Choroid plexus epithelial cell (primary cell): ENCODE results near the gene KHDC1L.

Source experiments
- DNase-seq: peaks from one replicate; pipeline ENCODE4 v3.0.0-alpha.2; 2010; ENCODE audit warnings: low read depth
- H3K4me3 ChIP-seq: 2 replicates; pipeline ENCODE4 v1.5.1; 2011; ENCODE audit warnings: low read depth, mild to moderate bottlenecking, control low read depth, low read length, moderate library complexity
- CTCF ChIP-seq: conservative IDR thresholded peaks from 2 replicates; pipeline ENCODE4 v1.5.1; 2011; ENCODE audit warnings: low read depth, mild to moderate bottlenecking, control low read depth, inconsistent platforms, low read length, moderate library complexity

The KHDC1L gene

GRCh38 chr6:73180076-73180738 is 45.1 kb downstream of the KHDC1L start:
- no peak for DNase-seq
- no peak for TF ChIP-seq CTCF
- no peak overlapping the region for H3K4me3 ChIP-seq

GRCh38 chr6:73177221-73177944 is 47.9 kb downstream of the KHDC1L start:
- no peak for TF ChIP-seq CTCF
- H3K4me3 ChIP-seq: no peak overlapping the region
- DNase-seq: no peak

GRCh38 chr6:73176057-73176456 is 49.2 kb downstream of the KHDC1L start:
- no peak for DNase-seq
- TF ChIP-seq CTCF: no peak
- H3K4me3 ChIP-seq: no peak overlapping the region

GRCh38 chr6:73174646-73175045 is 50.6 kb downstream of the KHDC1L start:
- TF ChIP-seq CTCF: no peak
- H3K4me3 ChIP-seq: no peak overlapping the region
- DNase-seq: no peak
